Measurements from ENCODE around the gene TMPRSS6. TPM values are rescaled to one million over a fixed set of nuclear protein-coding genes. Genes with fewer than 3 reads are reported as not detected.
A peak's percentile ranks its signal among the peaks of the same experiment; 100 is the strongest.

TMPRSS6 gene
- total and polyA plus RNA-seq, 2 of the 13 experiments (the other 11 are each of a cell fraction or from before 2014, with no cell fraction given), result 4.2 to 4.8 TPM

DNA sequence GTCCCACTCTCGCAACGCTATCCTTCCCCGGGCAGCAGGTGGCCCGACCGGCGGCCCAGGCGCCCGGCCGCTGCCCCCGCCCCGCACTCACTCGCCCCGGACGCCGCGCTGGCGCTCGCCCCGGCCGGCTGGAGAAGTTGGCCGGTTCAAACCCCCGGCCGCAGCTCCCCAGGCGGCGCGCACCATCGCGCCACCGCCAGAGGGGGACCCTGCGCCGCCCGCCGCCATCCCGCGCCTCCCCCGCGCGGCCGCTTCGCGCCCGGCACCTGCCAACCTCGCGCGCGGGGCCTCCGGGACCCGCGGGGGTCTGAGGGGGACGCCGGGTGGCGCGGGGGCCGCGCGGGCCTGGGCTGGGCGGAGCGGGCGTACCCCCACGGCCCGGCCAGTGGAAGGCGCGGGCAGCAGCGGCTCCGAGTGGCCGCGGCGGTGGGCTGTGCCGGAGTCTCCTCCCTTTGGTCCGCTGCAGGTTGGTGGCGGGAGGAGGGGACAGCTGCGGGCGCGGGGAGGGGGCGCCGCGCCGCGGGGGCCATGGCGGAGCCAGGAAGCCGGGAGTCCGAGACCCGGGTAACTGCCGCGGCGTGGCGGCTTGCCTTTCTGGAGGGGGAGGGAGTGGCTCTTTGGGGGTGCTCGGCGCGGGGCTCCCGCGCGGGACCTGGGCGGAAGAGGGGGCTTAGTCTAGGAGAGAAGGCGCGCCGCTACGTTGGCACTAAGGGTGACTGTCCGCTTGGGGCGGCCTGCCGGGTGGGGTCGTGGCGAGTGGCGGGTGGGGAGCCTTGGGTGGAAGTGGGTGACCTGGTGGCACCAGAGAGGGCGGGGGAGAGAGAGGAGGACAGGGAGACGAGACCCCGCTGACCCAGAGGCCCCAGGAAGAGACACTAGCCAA is 90.0 kb downstream of the TMPRSS6 start, which contains the start of the genes MPST and TST (continued):
- TF ChIP-seq, protein P1, sequence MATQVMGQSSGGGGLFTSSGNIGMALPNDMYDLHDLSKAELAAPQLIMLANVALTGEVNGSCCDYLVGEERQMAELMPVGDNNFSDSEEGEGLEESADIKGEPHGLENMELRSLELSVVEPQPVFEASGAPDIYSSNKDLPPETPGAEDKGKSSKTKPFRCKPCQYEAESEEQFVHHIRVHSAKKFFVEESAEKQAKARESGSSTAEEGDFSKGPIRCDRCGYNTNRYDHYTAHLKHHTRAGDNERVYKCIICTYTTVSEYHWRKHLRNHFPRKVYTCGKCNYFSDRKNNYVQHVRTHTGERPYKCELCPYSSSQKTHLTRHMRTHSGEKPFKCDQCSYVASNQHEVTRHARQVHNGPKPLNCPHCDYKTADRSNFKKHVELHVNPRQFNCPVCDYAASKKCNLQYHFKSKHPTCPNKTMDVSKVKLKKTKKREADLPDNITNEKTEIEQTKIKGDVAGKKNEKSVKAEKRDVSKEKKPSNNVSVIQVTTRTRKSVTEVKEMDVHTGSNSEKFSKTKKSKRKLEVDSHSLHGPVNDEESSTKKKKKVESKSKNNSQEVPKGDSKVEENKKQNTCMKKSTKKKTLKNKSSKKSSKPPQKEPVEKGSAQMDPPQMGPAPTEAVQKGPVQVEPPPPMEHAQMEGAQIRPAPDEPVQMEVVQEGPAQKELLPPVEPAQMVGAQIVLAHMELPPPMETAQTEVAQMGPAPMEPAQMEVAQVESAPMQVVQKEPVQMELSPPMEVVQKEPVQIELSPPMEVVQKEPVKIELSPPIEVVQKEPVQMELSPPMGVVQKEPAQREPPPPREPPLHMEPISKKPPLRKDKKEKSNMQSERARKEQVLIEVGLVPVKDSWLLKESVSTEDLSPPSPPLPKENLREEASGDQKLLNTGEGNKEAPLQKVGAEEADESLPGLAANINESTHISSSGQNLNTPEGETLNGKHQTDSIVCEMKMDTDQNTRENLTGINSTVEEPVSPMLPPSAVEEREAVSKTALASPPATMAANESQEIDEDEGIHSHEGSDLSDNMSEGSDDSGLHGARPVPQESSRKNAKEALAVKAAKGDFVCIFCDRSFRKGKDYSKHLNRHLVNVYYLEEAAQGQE (IDR thresholded peaks at IDR 0.05; ENCODE audit: borderline replicate concordance in 1 of 2, low read depth in 1 of 2, low read length in 2 of 2), result peak in 1 of 2 experiments; percentile 30; a peak in 1 of 4 replicates
- TF ChIP-seq, protein P2, sequence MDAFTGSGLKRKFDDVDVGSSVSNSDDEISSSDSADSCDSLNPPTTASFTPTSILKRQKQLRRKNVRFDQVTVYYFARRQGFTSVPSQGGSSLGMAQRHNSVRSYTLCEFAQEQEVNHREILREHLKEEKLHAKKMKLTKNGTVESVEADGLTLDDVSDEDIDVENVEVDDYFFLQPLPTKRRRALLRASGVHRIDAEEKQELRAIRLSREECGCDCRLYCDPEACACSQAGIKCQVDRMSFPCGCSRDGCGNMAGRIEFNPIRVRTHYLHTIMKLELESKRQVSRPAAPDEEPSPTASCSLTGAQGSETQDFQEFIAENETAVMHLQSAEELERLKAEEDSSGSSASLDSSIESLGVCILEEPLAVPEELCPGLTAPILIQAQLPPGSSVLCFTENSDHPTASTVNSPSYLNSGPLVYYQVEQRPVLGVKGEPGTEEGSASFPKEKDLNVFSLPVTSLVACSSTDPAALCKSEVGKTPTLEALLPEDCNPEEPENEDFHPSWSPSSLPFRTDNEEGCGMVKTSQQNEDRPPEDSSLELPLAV (CRISPR knock-in tag; conservative IDR thresholded peaks at IDR 0.05; ENCODE audit: low read depth), result peak; percentile 20; the same call in 1 of the 2 replicates
- 0 out of 2 replicates have a peak, but pooled peaks have one; percentile 51 for TF ChIP-seq NCOA1 (CRISPR knock-in tag; IDR thresholded peaks at IDR 0.05)
- TF ChIP-seq, protein P3, sequence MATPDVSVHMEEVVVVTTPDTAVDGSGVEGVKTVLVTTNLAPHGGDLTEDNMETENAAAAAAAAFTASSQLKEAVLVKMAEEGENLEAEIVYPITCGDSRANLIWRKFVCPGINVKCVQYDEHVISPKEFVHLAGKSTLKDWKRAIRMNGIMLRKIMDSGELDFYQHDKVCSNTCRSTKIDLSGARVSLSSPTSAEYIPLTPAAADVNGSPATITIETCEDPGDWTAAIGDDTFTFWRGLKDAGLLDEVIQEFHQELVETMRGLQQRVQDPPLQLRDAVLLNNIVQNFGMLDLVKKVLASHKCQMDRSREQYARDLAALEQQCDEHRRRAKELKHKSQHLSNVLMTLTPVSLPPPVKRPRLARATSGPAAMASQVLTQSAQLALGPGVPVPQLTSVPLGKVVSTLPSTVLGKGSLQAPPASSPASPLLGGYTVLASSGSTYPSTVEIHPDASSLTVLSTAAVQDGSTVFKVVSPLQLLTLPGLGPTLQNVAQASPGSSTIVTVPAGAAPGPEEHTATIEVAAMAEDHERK (CRISPR knock-in tag; IDR thresholded peaks at IDR 0.05; ENCODE audit: low read depth), result no peak
- TF ChIP-seq ZFY (CRISPR knock-in tag; IDR thresholded peaks at IDR 0.05), result peak; percentile 74
- TF ChIP-seq, protein P4, sequence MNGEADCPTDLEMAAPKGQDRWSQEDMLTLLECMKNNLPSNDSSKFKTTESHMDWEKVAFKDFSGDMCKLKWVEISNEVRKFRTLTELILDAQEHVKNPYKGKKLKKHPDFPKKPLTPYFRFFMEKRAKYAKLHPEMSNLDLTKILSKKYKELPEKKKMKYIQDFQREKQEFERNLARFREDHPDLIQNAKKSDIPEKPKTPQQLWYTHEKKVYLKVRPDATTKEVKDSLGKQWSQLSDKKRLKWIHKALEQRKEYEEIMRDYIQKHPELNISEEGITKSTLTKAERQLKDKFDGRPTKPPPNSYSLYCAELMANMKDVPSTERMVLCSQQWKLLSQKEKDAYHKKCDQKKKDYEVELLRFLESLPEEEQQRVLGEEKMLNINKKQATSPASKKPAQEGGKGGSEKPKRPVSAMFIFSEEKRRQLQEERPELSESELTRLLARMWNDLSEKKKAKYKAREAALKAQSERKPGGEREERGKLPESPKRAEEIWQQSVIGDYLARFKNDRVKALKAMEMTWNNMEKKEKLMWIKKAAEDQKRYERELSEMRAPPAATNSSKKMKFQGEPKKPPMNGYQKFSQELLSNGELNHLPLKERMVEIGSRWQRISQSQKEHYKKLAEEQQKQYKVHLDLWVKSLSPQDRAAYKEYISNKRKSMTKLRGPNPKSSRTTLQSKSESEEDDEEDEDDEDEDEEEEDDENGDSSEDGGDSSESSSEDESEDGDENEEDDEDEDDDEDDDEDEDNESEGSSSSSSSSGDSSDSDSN (CRISPR knock-in tag; IDR thresholded peaks at IDR 0.05), result peak; percentile 10; the same call in 1 of the 2 replicates
- TF ChIP-seq, protein P5, sequence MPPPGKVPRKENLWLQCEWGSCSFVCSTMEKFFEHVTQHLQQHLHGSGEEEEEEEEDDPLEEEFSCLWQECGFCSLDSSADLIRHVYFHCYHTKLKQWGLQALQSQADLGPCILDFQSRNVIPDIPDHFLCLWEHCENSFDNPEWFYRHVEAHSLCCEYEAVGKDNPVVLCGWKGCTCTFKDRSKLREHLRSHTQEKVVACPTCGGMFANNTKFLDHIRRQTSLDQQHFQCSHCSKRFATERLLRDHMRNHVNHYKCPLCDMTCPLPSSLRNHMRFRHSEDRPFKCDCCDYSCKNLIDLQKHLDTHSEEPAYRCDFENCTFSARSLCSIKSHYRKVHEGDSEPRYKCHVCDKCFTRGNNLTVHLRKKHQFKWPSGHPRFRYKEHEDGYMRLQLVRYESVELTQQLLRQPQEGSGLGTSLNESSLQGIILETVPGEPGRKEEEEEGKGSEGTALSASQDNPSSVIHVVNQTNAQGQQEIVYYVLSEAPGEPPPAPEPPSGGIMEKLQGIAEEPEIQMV (CRISPR knock-in tag; IDR thresholded peaks at IDR 0.05; ENCODE audit: low read depth), result peak; percentile 94
- TF ChIP-seq ZBTB20 (CRISPR knock-in tag; IDR thresholded peaks at IDR 0.05; ENCODE audit: borderline replicate concordance, low read depth), result 0 out of 2 replicates have a peak, but pooled peaks have one; percentile 28
- TF ChIP-seq, protein P6, sequence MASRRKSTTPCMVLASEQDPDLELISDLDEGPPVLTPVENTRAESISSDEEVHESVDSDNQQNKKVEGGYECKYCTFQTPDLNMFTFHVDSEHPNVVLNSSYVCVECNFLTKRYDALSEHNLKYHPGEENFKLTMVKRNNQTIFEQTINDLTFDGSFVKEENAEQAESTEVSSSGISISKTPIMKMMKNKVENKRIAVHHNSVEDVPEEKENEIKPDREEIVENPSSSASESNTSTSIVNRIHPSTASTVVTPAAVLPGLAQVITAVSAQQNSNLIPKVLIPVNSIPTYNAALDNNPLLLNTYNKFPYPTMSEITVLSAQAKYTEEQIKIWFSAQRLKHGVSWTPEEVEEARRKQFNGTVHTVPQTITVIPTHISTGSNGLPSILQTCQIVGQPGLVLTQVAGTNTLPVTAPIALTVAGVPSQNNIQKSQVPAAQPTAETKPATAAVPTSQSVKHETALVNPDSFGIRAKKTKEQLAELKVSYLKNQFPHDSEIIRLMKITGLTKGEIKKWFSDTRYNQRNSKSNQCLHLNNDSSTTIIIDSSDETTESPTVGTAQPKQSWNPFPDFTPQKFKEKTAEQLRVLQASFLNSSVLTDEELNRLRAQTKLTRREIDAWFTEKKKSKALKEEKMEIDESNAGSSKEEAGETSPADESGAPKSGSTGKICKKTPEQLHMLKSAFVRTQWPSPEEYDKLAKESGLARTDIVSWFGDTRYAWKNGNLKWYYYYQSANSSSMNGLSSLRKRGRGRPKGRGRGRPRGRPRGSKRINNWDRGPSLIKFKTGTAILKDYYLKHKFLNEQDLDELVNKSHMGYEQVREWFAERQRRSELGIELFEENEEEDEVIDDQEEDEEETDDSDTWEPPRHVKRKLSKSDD (CRISPR knock-in tag; IDR thresholded peaks at IDR 0.05; ENCODE audit: low read depth), result 0 out of 2 replicates have a peak, but pooled peaks have one; percentile 9
- TF ChIP-seq, protein P7, sequence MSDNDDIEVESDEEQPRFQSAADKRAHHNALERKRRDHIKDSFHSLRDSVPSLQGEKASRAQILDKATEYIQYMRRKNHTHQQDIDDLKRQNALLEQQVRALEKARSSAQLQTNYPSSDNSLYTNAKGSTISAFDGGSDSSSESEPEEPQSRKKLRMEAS (IDR thresholded peaks at IDR 0.05), result peak; percentile 60
- TF ChIP-seq ETV6 (CRISPR knock-in tag; conservative IDR thresholded peaks at IDR 0.05), result no peak
